DMS79 treated with DMSO at 0.1 percent for 48 hours (cell line): ENCODE results near the gene OAF.
"Not testable (repeated sequence)": the region's sequence is repeated elsewhere in the genome, so short reads cannot be mapped to it uniquely, and the experiment has no call there.

Experiments
- DNase-seq: peaks from one replicate; lab custom pipeline; 2025; lab: John Stamatoyannopoulos, UW

Gene OAF

DNA sequence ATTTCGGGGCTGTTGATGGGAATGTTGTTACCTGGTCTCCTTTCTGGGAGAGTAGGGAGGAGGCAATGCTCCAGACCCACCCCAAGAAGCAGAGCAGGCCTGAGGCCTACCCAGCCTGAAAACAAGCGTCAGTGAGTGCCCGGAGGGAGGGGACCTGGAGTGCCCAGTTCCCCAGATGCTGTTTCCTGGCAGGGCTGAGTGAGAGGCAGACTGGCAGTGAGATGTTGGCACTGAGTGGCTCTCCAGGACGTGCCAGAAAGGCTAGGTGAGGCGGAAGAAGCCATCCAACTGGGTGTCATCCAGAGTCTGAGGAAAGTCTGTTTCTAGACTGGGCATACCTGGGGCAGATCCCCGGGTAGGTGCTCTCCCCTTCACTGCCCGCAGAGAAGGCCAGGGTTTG, 30.4 kb downstream of the OAF start:
- DNase-seq = no peak

DNA sequence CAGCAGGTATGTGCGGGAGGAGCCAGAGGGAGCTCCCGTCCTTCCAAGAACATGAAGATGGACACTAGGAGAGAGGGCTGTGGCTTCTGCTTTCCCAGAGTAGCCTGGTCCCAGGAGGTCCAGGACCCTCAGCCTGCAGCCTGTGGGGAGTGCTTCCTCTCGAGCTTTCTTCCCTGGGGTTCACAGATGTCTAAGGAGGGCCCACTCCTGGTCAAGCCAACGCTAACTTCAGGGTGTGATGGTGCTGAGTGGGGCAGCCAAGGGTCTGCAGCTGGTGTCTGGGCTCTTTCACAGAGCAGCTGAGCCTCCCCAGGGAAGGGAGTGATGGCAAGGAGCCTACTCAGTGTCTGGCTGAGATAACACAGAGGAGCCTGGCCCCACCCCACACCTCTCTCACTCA, 32.4 kb downstream of the OAF start:
- no peak for DNase-seq

DNA sequence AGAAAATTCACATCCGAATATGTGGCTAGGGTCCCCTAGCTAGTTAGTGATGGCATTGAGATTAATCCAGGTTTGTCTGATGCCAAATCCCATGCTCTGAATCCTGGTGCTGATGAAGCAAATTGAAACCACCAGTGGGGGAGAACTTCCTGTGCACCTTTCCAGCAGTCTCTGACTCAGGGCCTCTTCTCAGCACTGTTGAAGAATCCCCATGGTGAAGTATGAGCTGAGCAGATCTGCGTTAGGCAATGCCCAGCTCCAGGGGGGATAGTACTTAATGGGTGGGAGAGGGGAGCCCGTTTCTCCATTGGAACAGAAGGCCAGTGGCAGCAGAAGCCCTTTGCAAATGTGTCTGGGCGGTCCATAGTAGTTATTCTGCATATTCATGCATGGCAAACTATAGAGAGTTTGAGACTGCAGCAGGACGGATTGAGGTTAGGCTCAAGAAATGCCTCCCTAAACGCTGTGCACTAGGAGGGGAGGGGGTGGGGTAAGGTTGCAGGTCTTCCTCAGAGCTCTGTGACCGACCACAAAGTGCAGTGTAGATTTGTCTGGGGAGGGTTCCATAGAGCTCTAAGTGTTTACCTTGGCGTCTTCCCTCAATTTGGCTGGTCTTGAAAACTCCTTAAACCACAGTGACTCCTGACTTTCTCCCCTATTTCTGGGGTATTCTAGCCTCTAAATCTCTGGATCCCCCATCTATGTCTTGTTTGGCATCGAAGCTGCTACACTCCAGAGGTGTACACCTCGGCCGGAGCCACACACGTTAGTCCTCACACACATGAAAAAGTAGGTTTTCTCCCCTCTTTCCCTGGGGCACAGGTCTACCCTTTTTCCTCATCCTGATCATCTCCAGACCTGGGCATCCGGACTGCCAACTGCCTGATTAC, 33.9 kb downstream of the OAF start:
- peak; percentile 33 for DNase-seq

DNA sequence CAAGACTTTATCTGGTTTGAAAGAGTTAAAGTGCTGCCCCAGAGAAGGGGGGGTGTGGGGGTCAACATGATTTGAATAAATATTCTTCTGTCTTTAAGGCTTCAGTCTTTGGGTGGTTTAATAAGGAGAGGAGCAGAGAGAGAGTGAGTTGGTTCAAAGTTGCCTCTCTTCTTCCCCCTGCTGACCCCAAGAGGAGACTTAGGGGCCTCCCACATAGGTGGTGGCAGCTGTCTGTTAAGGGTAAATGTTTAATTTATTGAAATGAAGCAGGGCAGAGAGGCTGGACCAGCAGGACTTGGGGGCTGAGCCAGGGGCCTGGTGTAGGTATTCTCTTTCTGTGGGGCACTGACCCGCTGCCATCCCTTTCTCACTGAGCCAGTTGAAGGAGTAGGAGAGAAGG, 34.6 kb downstream of the OAF start:
- DNase-seq = no peak

DNA sequence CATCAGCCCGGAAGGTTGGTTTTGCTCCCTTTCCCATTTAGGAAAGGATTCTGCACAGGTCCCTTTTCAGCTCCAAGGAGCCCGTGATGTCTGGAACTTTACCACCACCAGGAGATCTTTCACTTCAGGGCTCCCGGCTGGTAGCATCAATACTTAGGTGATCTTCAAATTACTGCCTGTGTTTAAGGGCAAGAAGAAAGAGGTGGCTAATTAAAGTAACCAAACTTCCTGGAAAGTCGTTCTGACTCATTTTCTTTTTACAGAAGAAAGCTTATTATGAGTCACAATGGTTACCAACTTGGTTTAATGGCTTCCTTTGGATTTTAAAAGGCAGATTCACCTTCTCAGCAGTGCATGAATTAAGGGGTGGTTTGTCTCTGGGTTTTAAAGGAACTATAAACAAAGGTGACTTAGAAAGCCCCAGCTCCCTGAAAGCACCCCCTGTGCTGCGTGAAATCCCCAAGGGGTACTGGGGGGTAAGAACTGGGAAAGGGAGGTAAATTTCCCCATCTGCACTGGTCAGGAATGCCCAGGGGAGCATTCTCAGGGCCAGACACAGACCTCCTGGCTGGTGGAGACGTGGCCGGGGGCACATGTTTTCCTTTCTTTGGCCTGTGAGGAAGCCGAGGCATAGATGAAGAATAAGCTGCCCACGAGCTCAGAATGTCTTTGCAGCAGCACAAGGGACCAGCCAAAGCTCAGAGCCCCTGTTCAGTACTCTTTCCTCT, 37.9 kb downstream of the OAF start:
- DNase-seq = no peak

DNA sequence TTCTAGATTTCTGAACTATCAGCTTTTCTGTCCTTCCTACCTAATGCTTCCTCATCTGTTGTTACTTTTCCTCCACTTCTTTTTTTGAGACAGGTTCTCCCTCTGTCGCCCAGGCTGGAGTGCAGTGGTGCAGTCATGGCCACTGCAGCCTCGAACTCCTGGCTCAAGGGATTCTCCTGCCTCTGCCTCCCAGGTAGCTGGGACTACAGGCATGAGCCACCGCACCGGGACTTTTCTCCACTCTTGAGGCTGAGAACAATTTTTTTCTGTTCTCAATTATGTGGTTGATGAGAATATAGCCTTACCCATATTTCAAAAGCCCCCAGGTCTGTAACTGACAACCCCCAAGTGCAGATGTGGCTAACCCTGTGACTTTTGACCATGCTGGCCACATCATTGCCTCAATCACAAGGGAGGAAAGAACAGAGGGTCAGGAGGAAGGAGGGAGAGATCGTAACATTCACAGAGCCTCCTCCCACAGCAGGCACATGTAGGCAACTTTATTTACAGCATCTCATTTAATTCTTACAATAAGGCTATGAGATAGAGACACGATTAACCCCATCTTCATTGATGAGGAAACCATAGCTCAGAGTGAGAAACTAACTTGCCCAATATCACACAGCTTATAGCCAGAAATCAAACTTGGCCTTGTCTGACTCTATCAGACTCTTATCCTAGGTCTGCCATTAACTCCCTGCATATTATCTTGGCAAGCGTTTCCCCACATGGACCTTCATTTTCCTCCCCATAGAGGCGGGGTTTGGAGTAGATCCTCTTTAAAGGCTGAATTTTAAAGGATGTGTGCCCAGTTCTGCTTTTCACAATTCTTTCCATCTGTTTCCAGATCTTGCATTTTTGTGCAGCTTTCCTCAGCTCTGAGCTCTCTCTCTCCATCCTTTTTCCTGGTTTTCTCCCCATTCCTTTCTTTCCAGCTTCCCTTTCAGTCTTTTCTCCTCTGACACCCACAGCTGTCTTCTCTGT, 38.7 kb downstream of the OAF start:
- DNase-seq = no peak

DNA sequence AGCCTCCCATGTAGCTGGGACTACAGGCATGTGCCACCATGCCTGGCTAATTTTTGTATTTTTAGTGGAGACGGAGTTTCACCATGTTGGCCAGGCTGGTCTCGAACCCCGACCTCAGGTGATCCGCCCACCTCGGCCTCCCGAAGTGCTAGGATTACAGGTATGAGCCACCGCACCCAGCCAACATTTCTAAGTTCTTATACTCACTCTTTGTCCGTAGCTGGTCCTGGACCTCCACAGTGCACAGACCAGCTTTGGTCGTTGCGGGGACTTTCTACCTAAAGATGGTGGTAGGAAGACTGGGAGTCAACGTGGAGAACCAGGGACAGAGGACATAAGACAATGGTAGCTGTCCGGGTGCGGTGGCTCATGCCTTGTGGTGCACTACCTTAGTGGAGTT, 42.5 kb downstream of the OAF start:
- DNase-seq = not testable (repeated sequence)

DNA sequence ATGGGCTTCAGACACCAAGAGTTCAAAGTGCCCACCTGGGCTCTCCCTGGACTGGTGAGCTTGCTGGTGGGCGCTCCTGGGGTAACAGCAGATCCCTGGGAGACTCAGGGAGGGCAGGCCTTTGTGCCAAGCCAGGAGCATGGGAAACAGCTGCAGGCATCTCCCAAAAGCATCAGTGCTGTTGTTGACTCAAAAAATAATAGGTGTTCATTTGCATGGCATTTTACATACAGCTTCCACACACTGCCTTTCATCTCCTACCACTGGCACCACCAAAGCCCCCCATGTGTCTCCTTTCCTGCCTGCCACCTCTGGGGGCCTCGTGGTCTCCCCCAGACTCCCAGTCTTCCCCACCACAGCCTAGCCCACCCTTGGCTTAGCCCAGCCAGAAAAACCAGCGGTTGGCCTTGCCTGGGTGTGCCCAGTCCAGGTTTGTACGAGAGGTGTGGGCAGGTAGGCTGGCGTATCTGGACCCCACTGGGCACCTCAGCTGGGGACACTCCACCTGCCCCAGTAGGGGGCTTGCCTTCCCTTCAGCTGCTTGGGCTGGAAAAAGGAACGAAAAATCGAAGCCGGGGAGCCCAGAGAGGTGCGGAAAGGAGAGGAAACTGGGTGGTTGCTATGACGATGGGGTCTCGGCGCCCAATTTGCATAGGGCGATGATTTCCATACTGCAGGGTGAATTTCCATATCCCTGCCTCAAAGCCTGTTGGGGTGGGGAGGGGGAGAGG, 44.1 kb downstream of the OAF start:
- peak; percentile 27 for DNase-seq

DNA sequence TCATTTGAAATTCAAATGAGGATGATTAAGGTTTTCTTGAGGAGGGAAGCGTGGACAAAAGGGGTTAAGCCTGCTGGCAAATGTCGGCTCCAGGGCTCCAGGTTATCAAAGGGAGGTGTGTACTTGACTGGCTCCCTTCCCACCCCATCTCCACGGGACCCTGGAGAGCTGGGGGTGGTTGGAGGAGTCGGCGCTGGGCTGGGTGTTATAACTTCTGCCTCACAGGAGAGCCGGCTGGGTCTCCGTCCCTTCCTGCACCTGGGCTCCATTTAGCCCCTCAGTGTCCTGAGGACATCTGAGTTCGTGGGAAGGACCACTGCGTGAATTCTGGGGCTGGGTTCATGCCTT, 44.7 kb downstream of the OAF start:
- DNase-seq = no peak

DNA sequence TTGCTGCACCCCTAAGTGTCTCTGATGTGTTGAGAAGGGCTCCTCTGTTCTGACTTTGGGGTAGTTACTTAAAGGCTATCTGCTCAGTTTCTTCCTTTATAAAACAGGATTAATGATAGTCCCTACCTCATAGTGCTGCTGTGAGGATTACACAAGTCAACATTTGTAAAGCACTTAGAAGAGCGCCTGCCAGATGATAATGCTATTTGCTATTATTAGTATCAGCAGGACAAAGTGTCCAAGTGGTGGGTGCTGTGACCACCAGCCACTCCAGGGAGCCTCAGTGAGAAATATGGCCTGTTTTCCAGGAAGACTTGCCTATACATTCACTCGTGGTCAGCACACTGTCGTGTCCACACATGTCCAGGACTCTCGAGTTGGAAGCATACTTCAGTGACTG, 45.3 kb downstream of the OAF start:
- DNase-seq = no peak

DNA sequence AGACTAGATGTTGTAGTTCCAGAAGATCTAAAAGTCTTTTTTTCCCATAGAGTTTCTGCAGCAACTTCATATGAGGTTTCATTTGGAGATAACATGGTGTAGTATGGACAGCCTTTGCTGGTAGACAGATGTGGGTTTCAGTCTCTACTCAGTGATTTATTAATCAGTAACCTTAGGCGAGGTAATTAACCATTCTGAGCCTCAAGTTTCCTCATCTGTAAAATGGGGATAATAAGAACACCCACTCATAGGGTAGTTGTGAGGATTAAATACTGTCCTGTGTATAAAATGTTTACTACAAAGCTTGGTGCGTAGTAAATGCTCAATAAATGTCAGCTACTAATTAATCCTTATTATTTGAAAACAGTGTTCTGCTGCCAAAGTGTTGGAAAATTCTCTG, 45.9 kb downstream of the OAF start:
- DNase-seq = no peak

DNA sequence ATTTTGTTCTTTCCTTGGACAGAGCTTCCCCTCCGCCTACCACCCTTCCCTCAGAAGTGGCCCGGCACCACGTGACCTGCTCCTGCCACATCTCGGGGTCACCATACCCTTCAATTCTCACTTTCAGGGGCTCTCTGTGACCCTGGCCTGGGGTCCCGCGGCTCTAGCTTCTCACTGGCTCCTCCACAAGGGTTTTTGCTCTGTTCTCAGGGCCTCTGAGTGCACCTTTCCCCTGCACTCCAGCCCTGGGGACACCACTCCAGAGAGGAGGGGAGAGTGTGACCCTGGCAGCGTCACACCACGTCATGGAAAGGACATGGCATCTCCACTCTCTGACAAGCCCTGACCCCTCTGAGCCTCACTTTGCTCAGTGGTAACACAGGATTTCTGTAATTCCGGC, 46.5 kb downstream of the OAF start:
- no peak for DNase-seq

DNA sequence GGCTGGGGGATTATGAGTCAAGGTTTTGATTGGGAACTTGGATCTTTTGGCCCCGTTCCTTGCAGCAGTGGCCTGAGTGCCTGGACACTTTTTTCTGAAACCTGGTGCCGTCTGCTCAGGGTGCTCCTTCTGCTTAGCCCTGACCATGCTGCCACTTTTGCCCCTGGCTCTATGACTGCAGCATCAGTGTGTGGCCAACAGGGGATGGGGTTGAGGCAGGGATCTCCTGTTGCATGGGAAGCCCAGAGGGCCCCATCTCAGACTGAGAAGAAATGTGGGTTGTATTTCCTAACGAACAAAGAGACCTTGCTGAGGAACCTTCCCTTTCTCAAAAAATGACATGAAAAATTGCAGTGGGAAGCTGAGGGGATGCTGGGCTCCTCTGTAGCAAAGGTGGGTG, 47.8 kb downstream of the OAF start:
- DNase-seq = no peak

DNA sequence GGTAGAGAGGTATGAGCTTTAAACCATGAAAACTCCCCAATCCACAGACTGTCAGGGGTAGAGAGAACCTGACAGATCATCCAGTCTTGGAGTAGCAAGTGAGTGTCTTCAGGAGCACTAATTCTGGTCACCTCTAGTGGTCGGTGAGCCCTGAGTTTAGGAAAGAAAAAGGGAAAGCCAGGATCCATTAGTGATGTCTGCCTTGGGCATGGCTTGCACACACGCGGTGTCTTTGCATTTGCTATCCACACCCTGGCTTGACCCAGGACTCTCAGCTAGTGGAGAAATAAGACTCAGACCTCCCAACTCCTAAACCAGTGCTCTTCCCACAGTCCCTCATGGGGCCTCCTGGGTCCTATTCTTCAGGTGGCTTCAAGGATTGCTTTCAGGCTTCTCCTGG, 48.4 kb downstream of the OAF start:
- no peak for DNase-seq

DNA sequence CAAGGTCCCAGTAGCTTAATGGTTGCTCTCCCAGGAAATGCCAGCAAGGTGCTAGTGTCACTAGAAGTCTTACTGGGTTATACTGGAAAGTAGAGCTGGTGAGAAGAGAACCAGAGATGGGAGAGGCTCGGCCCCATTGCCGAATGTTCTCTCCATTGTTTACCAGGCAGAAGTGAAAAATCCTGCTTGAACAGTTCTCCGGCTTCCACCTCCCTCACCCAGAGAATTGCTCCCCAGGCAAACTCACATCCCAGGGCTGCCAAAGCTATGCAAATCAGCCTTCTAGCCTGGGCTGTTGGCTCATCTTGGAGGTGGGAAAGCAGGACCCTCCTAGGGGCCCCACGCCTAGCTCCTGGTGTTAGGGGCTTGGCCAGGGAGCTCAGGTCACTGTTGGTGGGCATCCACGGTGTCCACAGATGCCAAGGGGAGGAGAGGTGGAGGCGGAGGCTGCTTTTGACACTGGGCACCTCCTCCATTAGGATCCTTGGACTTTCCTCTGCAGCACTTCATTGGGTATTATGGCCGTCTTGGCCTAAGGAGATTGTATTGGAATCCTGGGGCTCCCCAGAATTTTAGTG, 49.2 kb downstream of the OAF start:
- no peak for DNase-seq

DNA sequence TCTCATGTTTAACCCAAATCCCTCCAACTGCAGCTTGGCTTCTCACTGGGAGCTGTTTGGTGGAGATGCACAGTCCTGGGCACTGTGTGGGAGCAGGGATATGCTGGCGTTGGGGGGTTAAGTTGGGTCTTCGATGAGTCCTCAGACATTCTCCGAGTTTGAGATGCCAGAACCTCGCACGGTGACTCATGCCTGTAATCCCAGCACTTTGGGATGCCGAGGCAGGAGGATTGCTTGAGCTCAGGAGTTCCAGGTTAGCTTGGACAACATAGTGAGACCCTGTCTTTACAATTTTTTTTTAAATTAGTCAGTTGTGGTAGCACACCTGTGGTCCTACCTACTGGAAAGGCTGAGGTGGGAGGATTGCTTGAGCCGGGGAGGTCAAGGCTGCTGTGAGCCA, 49.8 kb downstream of the OAF start:
- DNase-seq = no peak

DNA sequence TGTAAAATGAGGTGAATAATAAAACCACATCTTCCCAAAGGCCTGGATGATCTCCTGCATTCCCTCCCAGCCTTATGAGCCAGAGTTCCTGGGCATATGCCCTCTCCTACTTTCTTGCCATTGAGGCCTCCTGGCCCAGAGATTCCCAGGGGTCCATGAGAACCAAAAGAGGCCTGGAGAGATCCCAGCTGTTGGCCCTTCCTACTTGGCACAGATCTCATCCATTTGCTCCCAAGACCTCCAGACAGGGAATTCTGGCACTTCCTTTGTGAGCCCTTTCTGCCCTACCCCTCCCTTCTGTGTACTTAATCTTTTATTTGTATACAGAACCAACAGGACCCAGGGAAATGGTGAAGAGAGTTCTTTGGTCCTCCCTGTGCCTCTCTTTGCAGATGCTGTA, 50.5 kb downstream of the OAF start:
- no peak for DNase-seq

DNA sequence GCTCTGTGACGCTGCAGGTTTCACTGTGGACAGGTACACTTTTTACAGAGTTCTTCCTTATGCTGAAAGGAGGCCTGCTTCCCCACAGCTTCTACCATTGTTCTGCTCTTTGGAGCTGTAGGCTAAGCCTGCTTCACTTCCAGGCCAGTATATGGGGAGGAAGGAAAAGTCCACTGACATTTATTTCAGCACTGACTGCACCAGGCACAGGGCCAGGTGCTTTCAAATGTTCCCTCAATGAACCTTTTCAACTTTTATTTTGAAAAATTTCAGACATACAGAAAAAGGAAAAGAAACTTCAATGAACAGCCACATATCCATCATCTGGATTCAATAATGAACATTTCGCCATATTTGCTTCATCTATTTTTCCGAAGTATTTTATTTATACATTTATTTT, 51.1 kb downstream of the OAF start:
- DNase-seq = no peak

DNA sequence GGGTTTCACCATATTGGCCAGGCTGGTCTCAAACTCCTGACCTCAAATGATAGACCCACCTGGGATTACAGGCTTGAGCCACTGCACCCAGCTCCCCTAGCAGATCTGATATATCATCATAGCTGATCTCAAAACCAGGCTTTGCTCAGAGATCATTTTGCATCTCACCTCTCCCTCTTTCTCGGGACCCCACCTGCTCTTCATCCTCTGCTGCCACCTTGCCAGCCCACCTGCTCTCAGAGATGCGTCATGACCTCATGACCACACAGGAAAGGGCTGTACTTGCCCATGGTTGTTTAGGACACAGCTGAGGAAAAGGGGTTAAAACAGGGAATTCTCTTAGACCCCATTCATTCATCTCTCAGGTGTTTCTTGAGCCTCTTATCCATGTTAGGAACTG, 56.5 kb downstream of the OAF start:
- no peak for DNase-seq

DNA sequence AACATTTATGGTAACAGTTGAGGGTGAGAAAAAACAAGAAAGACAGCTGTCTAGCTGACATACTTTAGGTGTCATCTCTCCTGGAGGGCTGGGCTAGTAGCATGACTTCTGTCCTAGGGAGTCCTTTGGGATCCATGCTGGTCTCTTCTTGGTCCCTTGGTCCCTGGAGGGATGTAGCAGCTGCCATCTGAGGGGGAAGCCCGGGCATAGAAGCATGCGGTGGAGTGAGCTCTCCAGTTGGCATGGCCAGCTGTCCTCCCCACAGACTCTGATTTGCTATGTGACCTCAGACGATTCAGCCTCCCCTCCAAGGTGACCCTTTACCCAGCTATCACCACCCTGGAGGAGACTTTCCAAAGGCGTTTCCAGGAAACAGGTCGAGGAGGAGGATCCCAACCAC, 57.9 kb downstream of the OAF start:
- no peak for DNase-seq

DNA sequence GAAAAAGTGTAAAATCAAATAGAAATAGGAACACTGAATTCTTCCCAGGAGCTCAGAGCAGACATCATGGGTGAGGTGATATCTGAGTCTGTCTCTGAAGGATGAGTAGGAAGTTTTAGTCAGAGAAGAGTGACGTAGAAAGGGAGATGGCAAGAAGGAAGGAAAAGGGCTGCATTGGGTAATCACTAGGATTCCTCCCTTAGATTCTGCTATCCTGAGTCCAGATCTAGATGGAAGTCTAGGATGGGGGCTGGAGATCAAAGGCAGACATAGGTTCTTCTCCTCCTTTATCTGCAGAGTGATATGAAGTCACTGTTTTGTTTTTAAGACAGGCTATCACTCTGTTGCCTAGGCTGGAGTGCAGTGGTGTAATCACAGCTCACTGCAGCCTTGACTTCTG, 59.6 kb downstream of the OAF start:
- no peak for DNase-seq
